Neural cell (in vitro differentiated cells): ENCODE results near the gene AFAP1L1.

ENCODE experiments used
- EP300 ChIP-seq: fragments of 450-650 bp; conservative IDR thresholded peaks from 2 replicates; pipeline ENCODE4 v1.6.1; 2014; ENCODE audit warnings: antibody characterized with exemption, mild to moderate bottlenecking, moderate library complexity; ENCODE audit not compliant: poor library complexity, severe bottlenecking
- EZH2 ChIP-seq: fragments of 200-600, 300-800 bp; shearing (Covaris generic), sonication (generic); IDR thresholded peaks from 2 replicates; pipeline ENCODE4 v1.6.1; 2014; ENCODE audit warnings: antibody characterized with exemption, low read length, borderline replicate concordance, mild to moderate bottlenecking; ENCODE audit not compliant: insufficient read depth, poor library complexity, severe bottlenecking
- MXI1 ChIP-seq: fragments of 450-650 bp; conservative IDR thresholded peaks from 2 replicates; pipeline ENCODE4 v1.6.1; 2014; ENCODE audit warnings: antibody characterized with exemption, mild to moderate bottlenecking; ENCODE audit not compliant: poor library complexity, severe bottlenecking
- POLR2AphosphoS5 ChIP-seq: IDR thresholded peaks from 2 replicates; pipeline ENCODE4 v1.6.1; 2012
- RAD21 ChIP-seq: fragments of 450-650 bp; conservative IDR thresholded peaks from 2 replicates; pipeline ENCODE4 v1.6.1; 2014; ENCODE audit warnings: antibody characterized with exemption, mild to moderate bottlenecking, moderate library complexity
- SMC3 ChIP-seq: fragments of 450-650 bp; conservative IDR thresholded peaks from 2 replicates; pipeline ENCODE4 v1.6.1; 2014; ENCODE audit warnings: antibody characterized with exemption, mild to moderate bottlenecking, moderate library complexity; ENCODE audit not compliant: poor library complexity
- TAF1 ChIP-seq: IDR thresholded peaks from 2 replicates; pipeline ENCODE4 v1.6.1; 2012; ENCODE audit warnings: low read depth
- TF ChIP-seq, protein P1 (sequence below): fragments of 450-650 bp; IDR thresholded peaks from 2 replicates; pipeline ENCODE4 v1.5.1; 2014; ENCODE audit warnings: antibody characterized with exemption, mild to moderate bottlenecking, moderate library complexity; ENCODE audit not compliant: poor library complexity, severe bottlenecking

DNA sequence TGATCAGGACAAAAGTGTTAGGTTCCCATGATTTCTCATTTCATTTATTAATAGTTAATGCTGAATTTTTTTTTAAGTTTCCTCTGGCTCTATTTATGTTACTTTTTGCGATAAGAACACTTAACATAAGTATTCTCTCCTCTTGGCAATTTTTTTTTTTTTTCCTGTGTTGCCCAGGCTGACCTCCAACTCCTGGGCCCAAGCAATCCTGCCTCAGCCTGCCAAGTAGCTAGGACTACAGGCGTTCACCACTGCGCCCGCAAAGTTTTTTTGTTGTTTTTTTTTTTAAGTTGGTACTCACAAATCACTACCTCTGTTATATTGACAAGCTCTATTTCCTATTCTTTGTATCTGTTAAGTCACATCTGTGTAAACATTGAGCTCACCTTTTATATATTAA lies 80.5 kb downstream of the AFAP1L1 start:
- TF ChIP-seq, protein P1, sequence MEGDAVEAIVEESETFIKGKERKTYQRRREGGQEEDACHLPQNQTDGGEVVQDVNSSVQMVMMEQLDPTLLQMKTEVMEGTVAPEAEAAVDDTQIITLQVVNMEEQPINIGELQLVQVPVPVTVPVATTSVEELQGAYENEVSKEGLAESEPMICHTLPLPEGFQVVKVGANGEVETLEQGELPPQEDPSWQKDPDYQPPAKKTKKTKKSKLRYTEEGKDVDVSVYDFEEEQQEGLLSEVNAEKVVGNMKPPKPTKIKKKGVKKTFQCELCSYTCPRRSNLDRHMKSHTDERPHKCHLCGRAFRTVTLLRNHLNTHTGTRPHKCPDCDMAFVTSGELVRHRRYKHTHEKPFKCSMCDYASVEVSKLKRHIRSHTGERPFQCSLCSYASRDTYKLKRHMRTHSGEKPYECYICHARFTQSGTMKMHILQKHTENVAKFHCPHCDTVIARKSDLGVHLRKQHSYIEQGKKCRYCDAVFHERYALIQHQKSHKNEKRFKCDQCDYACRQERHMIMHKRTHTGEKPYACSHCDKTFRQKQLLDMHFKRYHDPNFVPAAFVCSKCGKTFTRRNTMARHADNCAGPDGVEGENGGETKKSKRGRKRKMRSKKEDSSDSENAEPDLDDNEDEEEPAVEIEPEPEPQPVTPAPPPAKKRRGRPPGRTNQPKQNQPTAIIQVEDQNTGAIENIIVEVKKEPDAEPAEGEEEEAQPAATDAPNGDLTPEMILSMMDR: no peak
- no peak for TF ChIP-seq EZH2
- TF ChIP-seq POLR2AphosphoS5: no peak
- TF ChIP-seq RAD21: no peak
- TF ChIP-seq SMC3: no peak
- no peak for TF ChIP-seq TAF1
- TF ChIP-seq MXI1: no peak
- TF ChIP-seq EP300: no peak
